GM12872 (cell line): ENCODE data around the gene ATP5PB.
A peak's percentile ranks its signal among the peaks of the same experiment; 100 is the strongest.

Experiments
- CTCF ChIP-seq: IDR thresholded peaks from 3 replicates; pipeline ENCODE4 v1.5.1; 2011; ENCODE audit warnings: low read depth, mild to moderate bottlenecking, low read length, moderate library complexity; ENCODE audit not compliant: insufficient read depth

Gene ATP5PB

GRCh38 chr1:111461765-111462164 lies 12.5 kb downstream of the ATP5PB start:
- no peak for TF ChIP-seq CTCF

- no peak for TF ChIP-seq CTCF
Measured at GRCh38 chr1:111462370-111463028, 13.2 kb downstream of the ATP5PB start.

- TF ChIP-seq CTCF = no peak
Measured at GRCh38 chr1:111463029-111463683, 13.9 kb downstream of the ATP5PB start.

GRCh38 chr1:111465754-111466153 lies 16.5 kb downstream of the ATP5PB start:
- TF ChIP-seq CTCF = no peak

- TF ChIP-seq CTCF = no peak
Measured at GRCh38 chr1:111466480-111466879, 17.2 kb downstream of the ATP5PB start.

- 0 out of 3 replicates have a peak, but pooled peaks have one; percentile 16 for TF ChIP-seq CTCF
Measured at GRCh38 chr1:111467865-111468716, 18.8 kb downstream of the ATP5PB start.

GRCh38 chr1:111468717-111469100 lies 19.4 kb downstream of the ATP5PB start:
- no peak for TF ChIP-seq CTCF
